Dermis microvascular lymphatic vessel endothelial cell (primary cell): ENCODE measurements around the gene OXSR1. TPM values are rescaled to one million over a fixed set of nuclear protein-coding genes. Genes with fewer than 3 reads are reported as not detected.
"Not testable (repeated sequence)": the region's sequence is repeated elsewhere in the genome, so short reads cannot be mapped to it uniquely, and the experiment has no call there.

Source experiments
- DNase-seq, 2 donors: peaks; one replicate each; pipeline versions ENCODE4 v3.0.0 to v3.0.0-alpha.2; 2010; ENCODE audit warnings: low read depth in 2 of 2
- total RNA-seq: library from RNA; depleted of rRNA; stranded (reverse); fragments of >200 nt; gene quantifications from 2 replicates; pipeline ENCODE4 v1.2.1, GENCODE V29; 2014

The OXSR1 gene
- total RNA-seq, 1 donor from 2014 or later: 28.2 TPM

DNA sequence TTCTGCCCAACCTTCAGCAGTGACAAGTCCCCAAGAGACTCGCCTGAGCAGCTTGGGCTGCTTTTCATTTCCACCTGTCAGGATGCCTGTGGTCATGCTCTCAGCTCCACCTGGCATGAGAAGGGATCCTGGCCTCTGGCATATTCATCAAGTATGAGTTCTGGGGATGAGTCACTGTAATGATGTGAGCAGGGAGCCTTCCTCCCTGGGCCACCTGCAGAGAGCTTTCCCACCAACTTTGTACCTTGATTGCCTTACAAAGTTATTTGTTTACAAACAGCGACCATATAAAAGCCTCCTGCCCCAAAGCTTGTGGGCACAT is 23.4 kb upstream of the OXSR1 start:
- DNase-seq: no peak

- DNase-seq: no peak
Measured at GRCh38 chr3:38142959-38143358, 22.4 kb upstream of the OXSR1 start.

GRCh38 chr3:38143511-38143910 is 21.8 kb upstream of the OXSR1 start:
- DNase-seq: no peak

GRCh38 chr3:38146504-38146903 is 18.8 kb upstream of the OXSR1 start:
- no peak for DNase-seq

DNA sequence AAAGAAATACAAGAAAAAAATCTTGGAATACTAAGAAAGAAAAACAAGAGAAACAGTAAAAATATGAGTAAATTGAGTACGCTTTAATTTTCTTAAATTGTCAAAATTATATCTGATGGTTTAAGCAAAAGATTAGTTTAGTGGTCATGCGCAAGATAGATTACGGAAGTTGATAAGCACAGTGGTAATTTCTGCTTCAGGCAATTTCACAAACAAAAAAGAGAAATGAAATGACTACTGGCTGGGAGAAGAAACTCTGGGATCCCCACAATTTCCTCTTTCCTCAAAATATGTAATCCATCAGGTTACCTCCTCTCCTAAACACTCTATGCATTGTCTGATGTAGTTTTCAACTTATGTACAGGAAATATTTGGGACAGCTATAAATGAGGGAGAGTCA is 17.9 kb upstream of the OXSR1 start:
- no peak for DNase-seq

DNA sequence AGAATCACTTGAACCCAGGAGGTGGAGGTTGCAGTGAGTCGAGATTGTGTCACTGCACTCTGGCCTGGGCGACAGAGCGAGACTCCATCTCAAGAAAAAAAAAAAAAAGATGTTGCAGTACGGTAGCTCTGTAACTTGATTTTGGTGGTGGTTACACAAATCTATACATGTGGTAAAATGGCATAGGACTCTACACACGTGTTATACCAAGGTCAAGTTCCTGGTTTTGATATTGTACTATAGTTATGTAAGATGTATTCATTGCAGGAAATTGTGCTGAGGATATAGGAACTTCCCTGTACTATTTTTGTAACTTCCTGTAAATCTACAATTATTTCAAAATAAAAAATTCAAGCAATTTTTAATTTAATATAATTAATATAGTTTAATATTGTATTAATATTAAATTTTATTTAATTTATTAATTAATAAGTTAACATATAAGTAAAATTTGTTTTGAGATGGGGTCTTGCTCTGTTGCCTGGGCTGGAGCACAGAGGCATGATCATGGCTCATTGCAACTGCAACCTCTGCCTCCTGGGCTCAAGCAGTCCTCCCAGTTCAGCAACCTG is 16.9 kb upstream of the OXSR1 start:
- no peak for DNase-seq

- no peak for DNase-seq
Measured at GRCh38 chr3:38149708-38150107, 15.6 kb upstream of the OXSR1 start.

GRCh38 chr3:38150780-38151528 is 14.4 kb upstream of the OXSR1 start:
- no peak for DNase-seq

DNA sequence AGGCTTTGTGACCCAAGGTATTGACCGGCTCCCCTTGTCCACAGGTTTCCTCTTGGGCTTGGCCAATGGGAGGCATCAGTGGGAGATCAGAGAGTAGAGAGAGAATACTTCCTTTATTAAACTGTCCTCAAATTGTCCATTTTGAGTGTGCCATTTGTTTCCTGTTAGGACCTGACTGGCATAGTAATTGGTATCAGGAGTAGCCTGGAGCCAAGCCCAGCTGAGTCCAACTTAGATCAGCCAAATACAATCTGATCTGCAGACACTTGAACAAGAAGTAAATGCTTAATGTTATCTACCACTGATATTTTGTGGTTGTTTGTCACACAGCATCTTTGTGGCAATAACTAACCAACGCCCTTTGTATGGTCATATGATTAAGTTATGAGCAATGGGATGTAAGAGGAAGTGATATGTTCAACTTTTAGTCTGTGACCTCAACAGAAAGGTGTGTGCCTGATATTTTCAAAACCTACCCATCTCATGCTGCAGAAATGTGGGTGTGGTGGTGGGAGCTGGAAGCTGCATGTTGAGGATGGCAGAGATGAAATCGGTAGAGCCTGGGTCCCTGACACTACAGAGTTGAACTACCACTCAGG is 13.6 kb upstream of the OXSR1 start:
- DNase-seq: no peak

GRCh38 chr3:38152609-38153008 is 12.7 kb upstream of the OXSR1 start:
- no peak for DNase-seq

GRCh38 chr3:38153221-38153620 is 12.1 kb upstream of the OXSR1 start:
- DNase-seq: no peak

DNA sequence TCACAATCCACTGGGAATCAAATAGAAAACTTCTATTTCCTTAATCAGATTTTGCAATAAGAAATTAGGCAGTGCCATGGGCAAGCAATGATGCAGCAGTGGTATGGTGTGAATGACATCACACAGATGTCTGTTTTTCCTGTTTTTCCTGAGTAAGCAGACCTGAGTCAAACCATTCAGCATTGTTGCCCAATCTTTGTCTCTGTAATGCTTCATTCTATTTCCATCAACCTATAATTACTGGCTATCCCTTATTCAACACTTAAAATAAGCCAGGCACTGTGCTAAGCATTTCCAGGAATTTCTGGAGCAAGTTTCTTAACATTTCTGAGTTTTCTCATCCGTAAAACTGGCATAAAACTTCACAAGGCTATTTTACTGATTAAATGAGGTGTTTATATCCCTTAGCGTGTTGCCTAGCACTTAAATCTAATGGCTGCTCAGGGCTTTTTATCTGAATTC is 11.3 kb upstream of the OXSR1 start:
- DNase-seq: peak; percentile 45 to 57

- DNase-seq: no peak
Measured at GRCh38 chr3:38154625-38155255, 10.6 kb upstream of the OXSR1 start.

- no peak for DNase-seq
Measured at GRCh38 chr3:38155825-38156224, 9.5 kb upstream of the OXSR1 start.

GRCh38 chr3:38157117-38157516 is 8.2 kb upstream of the OXSR1 start:
- DNase-seq: no peak

DNA sequence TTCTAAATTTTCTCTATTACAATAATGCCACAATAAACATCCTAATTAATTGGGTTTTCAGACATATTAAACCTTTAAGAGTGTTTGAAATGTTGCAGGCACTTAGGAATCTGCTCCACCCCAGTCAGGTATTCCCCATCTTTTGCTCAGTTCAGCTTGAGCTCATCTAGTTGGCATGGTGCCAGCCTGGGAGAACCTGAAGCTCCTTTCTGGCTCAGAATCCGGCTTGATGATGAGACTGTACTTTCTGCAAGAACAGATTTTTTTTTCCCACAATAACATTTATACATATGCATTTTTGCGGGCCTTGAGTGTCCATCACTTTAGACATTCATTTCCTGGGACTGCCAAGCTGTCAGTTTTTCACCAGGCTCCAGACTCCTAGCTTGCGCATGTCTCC is 7.7 kb upstream of the OXSR1 start:
- no peak for DNase-seq

- DNase-seq: no peak
Measured at GRCh38 chr3:38158472-38158871, 6.9 kb upstream of the OXSR1 start.

- DNase-seq: not testable (repeated sequence)
Measured at GRCh38 chr3:38160704-38161103, 4.6 kb upstream of the OXSR1 start.

DNA sequence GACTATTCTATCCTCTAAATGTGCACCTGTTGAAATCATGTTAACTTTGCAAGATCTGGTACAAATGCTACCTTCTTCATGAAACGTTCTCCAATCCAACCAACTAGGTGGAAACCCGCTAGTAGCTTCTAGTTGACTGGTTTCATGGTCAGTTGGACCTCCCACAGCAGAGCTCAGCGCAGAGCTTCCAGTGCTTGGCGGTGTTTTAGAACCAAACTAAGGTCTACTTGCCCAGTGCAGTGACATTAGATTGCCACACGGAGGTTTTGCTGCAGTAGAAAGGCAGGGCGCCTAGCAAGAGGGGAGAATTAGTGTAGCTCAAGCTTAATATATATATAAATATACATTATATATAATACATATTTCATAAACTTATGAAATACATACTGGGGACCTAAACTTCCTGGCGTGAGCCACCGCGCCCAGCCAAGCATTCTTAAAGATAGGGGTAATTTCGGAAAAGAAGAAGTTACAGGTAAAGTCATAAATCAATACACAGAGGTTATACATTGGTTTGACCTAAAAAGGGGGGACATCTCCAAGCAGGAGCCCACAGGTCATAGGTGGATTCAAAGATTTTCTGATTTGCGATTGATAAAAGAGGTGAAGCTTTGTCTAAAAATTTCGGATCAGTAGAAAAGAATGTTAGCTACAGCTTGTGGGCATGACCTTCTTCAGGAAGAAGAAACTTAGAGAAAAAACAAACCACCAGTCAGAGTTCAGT is 2.1 kb upstream of the OXSR1 start:
- DNase-seq: peak in 1 of 2 donors; percentile 10

DNA sequence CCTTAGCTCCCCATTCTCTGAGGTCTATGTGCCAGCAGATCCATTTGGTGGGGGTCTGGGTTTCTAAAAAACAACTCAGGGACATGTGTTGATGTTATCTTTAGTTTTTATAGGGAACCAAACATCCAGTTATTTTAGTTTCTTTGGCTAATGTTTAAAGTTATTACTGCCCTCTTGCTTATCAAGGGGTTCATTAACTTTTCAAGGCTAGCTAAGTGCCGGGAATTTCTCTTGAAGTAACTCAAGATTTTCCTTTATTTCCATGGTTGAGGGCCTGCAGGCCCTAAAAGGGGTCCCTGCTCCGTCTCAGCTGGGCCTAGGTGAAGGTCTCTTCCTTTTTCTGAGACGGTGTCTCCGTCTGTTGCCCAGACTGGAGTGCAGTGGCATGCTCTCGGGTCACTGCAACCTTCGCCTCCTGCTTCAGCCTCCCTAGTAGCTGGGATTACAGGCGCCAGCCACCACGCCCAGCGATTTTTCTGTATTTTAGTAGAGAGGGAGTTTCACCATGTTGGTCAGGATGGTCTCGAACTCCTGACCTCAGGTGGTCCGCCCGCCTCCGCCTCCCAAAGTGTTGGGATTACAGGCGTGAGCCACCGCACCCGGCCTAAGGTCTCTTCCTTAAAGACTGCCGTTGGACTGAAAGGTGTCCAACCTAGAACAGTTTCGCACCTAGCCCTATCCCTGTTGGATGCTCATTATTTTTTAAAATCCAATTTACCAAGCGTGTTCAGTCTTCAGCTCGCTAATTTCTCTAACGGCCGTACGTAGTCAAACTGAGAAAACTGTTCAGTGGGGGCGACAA is 1.3 kb upstream of the OXSR1 start:
- DNase-seq: no peak

DNA sequence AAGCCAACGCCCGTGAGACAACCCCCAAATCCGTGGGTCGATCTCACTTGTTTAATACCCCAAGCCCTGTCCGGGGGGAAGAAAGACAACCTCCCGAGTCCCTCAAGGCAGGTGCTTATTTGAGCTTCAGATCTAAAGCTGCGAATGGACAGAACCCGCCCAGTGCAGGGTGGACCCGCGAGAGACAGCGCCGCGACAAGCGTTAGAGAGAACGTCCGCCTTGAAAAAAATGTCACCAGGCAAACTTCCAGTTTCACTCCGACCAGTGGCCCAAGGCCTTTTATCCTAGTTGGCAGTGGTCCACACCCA is 740 bp upstream of the OXSR1 start:
- no peak for DNase-seq
